SK-N-MC (cell line): ENCODE measurements around the gene BMAL2.

ENCODE experiments used
- DNase-seq: peaks from one replicate; pipeline ENCODE4 v3.0.0-alpha.2; 2011; ENCODE audit warnings: low read depth, low spot score
- H3K27ac ChIP-seq: fragments of 200-600 bp; sonication (generic); 2 replicates; pipeline ENCODE4 v1.5.1; 2016; ENCODE audit warnings: mixed run types
- H3K36me3 ChIP-seq: fragments of 200-600 bp; sonication (generic); 2 replicates; pipeline ENCODE4 v1.6.1; 2017; ENCODE audit warnings: antibody characterized with exemption, low read length, mixed read lengths; ENCODE audit not compliant: insufficient read depth
- H3K4me3 ChIP-seq: fragments of 200-600 bp; sonication (generic); 2 replicates; pipeline ENCODE4 v1.5.1; 2016
- H3K9ac ChIP-seq: fragments of 200-600 bp; sonication (generic); 2 replicates; pipeline ENCODE4 v1.8.0; 2017; ENCODE audit warnings: mixed run types, mixed read lengths; ENCODE audit not compliant: insufficient read length
- H3K9me3 ChIP-seq: fragments of 200-600 bp; sonication (generic); 2 replicates; pipeline ENCODE4 v1.6.1; 2017; ENCODE audit warnings: low read depth, mild to moderate bottlenecking, antibody characterized with exemption, low read length, moderate library complexity, mixed read lengths
- EZH2 ChIP-seq: fragments of 200-600 bp; sonication (generic); IDR thresholded peaks from one replicate; pipeline ENCODE4 v1.6.1; 2017; ENCODE audit warnings: antibody characterized with exemption
- FOXP2 ChIP-seq: optimal IDR thresholded peaks from 2 replicates; pipeline ENCODE3; 2011; ENCODE audit warnings: mild to moderate bottlenecking, moderate library complexity; ENCODE audit not compliant: insufficient read depth; ENCODE audit errors: extremely low read length, control extremely low read depth
- POLR2AphosphoS5 ChIP-seq: IDR thresholded peaks from 2 replicates; pipeline ENCODE4 v1.6.1; 2012; ENCODE audit warnings: mild to moderate bottlenecking, low read depth, low read length, borderline replicate concordance

The BMAL2 gene

DNA sequence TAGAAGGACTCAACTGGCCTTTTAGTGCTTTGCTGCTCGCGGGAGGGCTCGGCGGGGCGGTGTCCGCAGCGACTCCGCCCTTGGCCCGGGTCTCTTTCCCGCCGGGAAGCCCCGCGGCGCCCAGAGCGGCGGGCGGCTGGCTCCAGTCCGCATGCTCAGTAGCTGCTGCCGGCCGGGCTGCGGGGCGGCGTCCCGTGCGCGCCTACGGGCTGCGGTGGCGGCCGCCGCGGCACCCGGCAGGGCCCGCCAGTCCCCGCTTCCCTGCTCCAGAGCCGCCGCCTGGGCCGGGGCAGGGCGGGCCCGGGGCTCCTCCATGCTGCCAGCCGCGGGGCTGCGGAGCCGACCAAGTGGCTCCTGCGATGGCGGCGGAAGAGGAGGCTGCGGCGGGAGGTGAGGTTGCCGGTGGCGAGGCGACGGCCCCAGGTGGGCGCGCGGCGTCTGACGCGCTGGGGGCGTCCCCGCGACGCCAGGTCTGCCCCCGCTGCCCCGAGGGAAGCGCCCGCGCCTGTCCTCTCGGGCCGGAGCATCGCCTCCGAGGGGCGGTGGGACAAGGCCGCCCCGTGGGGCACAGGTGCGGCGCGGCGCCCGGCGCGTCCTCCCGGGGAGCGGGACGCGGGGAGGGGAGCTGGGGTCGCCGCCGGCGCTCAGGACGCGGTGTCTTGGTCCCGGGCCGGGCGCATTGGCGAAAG is at the start of gene BMAL2:
TSS of gene BMAL2 (plus strand) at position 123 of the 689 bp plus-strand sequence. CDS start at position 360, 237 bp downstream.
- TF ChIP-seq FOXP2 (no peak), POLR2AphosphoS5 (no peak), EZH2 (no peak)
- no peak within 1 kb of the TSS for H3K27ac ChIP-seq
- H3K9me3 ChIP-seq = no peaks in the 10 kb centered on the region
- H3K9ac ChIP-seq = peak within 1 kb of the TSS; percentile 33
- peak within 1 kb of the TSS; percentile 92 for H3K4me3 ChIP-seq
- H3K36me3 ChIP-seq = no peaks in the 10 kb centered on the region
- no peak for DNase-seq

DNA sequence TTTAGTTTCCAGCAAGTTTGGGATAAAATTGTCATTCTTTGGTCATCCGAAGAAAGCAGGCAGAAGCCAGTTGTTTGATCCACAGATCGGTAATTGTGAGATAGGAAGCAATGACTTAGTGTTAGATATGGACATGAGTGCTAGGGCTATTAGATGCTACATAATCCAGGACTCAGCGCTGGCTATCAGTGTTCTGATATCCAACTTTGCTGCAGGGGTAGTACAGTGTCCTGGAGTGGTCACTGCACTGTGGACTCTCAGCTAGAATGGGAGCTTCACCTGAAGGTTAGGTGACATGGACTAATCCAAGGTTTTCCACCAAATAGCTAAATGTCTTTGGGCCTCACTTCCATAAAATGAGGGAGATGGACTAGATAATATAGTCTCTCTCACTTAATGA is 48.6 kb upstream of the BMAL2 start:
- no peak overlapping the region for H3K27ac ChIP-seq
- DNase-seq = no peak
- TF ChIP-seq FOXP2 (no peak), EZH2 (no peak), POLR2AphosphoS5 (no peak)
- H3K36me3 ChIP-seq = no peaks in the 10 kb centered on the region
- no peak overlapping the region for H3K9ac ChIP-seq
- no peak overlapping the region for H3K4me3 ChIP-seq
- H3K9me3 ChIP-seq = no peaks in the 10 kb centered on the region

DNA sequence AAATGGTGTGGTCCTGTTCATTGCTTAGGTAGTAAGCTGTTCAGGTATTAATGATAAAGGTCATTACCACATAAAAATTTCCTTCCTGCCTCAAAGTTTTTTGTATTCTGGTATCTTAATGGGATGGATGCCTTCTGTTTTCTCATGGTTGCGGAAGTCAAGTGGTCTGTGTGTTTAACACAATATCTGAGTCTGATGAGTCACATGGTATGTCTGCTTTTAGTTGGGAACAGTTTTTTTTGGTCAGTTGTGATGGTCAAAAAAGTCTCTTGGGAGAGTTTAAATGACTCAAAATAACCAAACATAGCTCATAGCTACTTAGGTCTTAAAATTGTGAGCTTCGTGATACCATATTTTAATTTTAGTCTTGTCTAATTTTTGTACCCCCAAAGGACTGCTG is 47.9 kb upstream of the BMAL2 start:
- no peak for DNase-seq
- Histone ChIP-seq H3K36me3 (no peaks in the 10 kb centered on the region), H3K9ac (no peak overlapping the region), H3K4me3 (no peak overlapping the region), H3K27ac (no peak overlapping the region), H3K9me3 (no peaks in the 10 kb centered on the region)
- TF ChIP-seq EZH2 = no peak
- TF ChIP-seq POLR2AphosphoS5 = no peak

DNA sequence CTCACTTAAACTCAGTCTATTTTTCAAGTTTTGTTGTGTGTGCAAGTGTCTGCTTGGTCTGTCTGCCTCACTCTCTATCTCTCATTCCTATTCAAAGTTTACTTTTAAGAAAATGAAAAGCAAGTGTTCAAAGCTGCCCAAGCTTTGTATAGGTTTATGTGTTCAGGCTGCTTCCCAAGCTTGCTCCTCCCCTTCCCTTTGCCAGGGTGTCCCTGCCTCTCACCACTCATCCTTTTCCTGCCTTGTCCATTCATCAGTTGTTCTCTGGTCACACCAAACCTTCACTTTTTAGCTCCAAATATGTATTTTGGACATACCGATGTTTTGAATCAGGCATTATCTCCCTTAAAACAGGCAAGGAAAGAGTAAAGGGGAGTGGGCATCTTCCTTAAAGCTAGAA is 47.2 kb upstream of the BMAL2 start:
- no peak overlapping the region for H3K9ac ChIP-seq
- DNase-seq = no peak
- TF ChIP-seq FOXP2 = no peak
- TF ChIP-seq POLR2AphosphoS5 = no peak
- no peak for TF ChIP-seq EZH2
- no peak overlapping the region for H3K27ac ChIP-seq
- no peaks in the 10 kb centered on the region for H3K9me3 ChIP-seq
- H3K4me3 ChIP-seq = no peak overlapping the region
- no peaks in the 10 kb centered on the region for H3K36me3 ChIP-seq

DNA sequence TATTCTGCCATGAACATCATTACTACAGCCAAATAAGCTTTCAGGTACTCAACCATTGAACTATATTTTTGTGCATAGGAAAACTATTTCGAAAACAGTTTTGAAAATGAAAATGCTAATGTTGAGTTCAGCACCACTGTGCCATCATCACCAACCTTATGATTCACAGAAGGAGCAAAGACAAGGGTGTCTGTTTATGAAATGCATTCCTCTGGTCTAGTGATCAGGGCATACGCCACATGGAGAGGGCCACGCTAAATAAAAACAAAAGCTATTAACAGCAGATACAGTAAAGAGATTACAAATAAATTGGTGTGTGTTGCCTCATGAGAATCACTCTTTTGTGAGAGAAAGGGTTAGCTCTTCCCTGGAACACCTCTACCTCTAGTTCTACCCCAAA is 43.2 kb upstream of the BMAL2 start:
- Histone ChIP-seq H3K9ac (no peak overlapping the region), H3K9me3 (no peaks in the 10 kb centered on the region), H3K36me3 (no peaks in the 10 kb centered on the region), H3K4me3 (no peak overlapping the region), H3K27ac (no peak overlapping the region)
- TF ChIP-seq FOXP2 (no peak), EZH2 (no peak), POLR2AphosphoS5 (no peak)
- no peak for DNase-seq

DNA sequence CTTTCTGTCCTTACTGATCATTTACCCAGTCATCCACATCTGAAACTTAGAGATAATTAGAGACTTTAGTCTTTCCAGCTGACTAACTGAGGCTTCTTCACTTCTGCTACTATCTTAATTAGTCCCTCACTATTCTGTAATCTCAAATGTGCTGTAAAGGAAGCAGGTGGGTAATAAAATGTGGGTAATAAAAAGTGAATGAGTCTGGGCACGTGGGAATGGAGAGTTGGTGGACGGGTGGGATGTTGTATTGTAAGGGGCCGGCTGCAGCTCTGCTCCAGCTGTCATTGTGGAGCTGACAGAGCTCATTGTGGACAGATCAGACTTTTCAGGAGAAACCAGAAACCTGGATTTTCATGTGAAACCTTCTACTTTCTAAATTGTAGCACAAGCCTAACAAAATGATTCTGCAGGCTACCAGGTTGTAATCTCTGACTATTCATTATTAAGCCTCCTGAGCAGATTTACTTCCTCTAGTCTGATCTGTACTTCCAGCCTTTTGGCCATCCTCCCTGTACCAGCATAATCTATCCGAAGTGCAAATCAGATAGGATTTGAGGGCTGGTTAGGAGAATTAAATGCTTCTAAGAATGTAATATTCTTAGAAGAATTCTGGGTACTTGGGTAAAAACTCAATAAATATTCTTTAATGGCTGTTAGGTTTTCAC is 42.0 kb upstream of the BMAL2 start:
- Histone ChIP-seq H3K9ac (no peak overlapping the region), H3K27ac (no peak overlapping the region), H3K36me3 (no peaks in the 10 kb centered on the region), H3K9me3 (no peaks in the 10 kb centered on the region), H3K4me3 (no peak overlapping the region)
- DNase-seq = no peak
- TF ChIP-seq FOXP2 = no peak
- no peak for TF ChIP-seq EZH2
- no peak for TF ChIP-seq POLR2AphosphoS5

DNA sequence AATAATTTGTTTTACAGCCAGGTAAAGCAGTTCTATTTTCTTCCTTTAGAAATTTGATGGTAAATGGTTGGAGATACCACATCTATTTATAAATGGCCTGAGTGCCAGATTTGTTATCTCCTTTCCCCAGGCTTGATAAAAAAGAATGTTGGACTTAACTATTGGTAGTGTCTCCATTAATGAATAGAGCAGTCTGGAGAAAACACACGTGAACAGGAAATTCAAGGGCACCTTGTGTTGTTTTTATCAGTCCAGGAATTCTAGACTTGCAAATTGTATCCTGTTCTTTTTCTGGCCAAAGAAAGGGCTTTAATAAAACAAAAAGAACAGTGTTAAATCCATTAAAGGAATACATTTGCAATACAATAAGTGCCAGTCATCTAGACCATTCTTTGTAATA is 40.8 kb upstream of the BMAL2 start:
- no peak overlapping the region for H3K9ac ChIP-seq
- TF ChIP-seq EZH2 = no peak
- no peak for TF ChIP-seq POLR2AphosphoS5
- TF ChIP-seq FOXP2 = no peak
- no peak overlapping the region for H3K4me3 ChIP-seq
- no peak overlapping the region for H3K27ac ChIP-seq
- DNase-seq = no peak
- H3K36me3 ChIP-seq = no peaks in the 10 kb centered on the region
- no peaks in the 10 kb centered on the region for H3K9me3 ChIP-seq

DNA sequence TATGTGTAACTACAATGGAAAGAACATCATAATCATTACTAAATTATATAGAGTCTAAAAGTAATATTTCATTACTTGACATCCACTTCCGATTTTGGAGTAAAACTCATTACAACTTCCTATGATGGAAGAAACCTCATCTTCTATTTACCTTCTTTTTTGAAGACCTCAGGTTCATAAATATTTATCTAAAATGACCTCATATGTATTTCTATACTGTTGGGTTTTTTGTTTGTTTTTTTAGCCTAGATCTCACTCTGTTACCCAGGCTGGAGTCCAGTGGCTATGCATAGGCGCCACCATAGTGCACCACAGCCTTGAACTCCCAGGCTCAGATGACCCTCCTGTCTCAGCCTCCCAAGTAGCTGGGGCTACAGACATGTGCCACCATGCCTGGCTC is 39.9 kb upstream of the BMAL2 start:
- H3K36me3 ChIP-seq = 0 out of 2 replicates have a peak, but pooled peaks cover under 1% of the 10 kb centered on the region
- H3K4me3 ChIP-seq = no peak overlapping the region
- H3K27ac ChIP-seq = no peak overlapping the region
- TF ChIP-seq EZH2 (no peak), FOXP2 (no peak), POLR2AphosphoS5 (no peak)
- H3K9ac ChIP-seq = no peak overlapping the region
- no peak for DNase-seq
- H3K9me3 ChIP-seq = no peaks in the 10 kb centered on the region

GRCh38 chr12:27293463-27293862 is 39.2 kb upstream of the BMAL2 start:
- Histone ChIP-seq H3K9ac (no peak overlapping the region), H3K27ac (no peak overlapping the region), H3K9me3 (no peaks in the 10 kb centered on the region), H3K4me3 (no peak overlapping the region), H3K36me3 (peaks cover 3% of the 10 kb centered on the region; the same call in 1 of the 2 replicates)
- TF ChIP-seq POLR2AphosphoS5 (no peak), EZH2 (no peak), FOXP2 (no peak)
- no peak for DNase-seq
